Measurements from ENCODE around the gene APOE.
"Not testable (repeated sequence)": the region's sequence is repeated elsewhere in the genome, so short reads cannot be mapped to it uniquely, and the experiment has no call there.

APOE gene

DNA sequence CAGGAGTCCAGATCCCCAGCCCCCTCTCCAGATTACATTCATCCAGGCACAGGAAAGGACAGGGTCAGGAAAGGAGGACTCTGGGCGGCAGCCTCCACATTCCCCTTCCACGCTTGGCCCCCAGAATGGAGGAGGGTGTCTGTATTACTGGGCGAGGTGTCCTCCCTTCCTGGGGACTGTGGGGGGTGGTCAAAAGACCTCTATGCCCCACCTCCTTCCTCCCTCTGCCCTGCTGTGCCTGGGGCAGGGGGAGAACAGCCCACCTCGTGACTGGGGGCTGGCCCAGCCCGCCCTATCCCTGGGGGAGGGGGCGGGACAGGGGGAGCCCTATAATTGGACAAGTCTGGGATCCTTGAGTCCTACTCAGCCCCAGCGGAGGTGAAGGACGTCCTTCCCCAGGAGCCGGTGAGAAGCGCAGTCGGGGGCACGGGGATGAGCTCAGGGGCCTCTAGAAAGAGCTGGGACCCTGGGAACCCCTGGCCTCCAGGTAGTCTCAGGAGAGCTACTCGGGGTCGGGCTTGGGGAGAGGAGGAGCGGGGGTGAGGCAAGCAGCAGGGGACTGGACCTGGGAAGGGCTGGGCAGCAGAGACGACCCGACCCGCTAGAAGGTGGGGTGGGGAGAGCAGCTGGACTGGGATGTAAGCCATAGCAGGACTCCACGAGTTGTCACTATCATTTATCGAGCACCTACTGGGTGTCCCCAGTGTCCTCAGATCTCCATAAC, at the start of gene APOE:
Gene APOE (plus strand): TSS at position 360 of the 724 bp plus-strand sequence. CDS start 829 bp downstream, outside the sequence.
- DNase-seq = no peak

GRCh38 chr19:44856421-44857083, 49.0 kb upstream of the APOE start:
- no peak for DNase-seq

DNA sequence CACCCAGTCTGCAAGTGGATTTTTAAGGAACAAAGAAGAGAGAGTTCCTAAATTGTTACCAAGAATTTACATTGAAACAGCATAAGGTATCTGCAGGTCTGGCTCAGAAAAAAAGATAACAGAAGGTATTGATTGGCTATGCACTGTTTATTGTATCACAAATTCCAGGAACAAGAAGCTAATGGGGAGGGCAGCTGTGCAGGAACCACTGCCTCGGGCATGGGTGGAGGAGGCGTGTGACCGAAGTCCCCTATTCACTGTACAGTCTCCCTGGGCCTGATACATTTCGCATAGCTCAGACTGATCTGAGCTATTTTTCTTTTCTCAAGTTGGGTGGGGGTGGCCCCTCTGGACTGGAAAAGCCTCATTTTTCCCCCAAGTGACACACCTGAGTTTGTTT, 47.8 kb upstream of the APOE start:
- no peak for DNase-seq

DNA sequence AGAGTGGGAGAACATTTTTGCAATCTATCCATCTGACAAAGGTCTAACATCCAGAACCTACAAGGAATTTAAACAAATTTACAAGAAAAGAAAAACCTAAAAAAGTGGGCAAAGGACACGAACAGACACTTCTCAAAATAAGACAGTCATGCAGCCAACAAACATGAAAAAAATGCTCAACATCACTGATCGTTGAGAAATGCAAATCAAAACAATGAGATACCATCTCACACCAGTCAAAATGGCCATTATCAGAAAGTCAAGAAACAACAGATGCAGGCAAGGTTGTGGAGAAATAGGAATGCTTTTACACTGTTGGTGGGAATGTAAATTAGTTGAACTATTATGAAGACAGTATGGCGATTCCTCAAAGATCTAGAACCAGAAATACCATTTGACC, 44.0 kb upstream of the APOE start:
- DNase-seq = not testable (repeated sequence)

DNA sequence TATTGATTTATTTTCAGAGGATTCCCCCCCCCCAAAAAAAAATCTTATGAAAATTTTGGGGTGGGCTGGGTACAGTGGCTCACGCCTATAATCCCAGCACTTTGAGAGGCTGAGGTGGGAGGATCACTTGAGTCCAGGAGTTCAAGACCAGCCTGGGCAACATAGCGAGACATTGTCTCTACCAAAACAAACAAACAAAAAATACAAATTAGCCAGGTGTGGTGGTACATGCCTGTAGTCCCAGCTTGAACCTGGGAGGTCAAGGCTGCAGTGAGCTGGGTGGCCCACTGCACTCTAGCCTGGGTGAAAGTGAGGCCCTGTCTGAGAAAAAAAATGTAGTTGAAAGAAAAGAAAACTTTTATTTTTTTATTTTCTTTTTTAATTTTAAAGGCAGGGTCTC, 41.6 kb upstream of the APOE start:
- no peak for DNase-seq

- DNase-seq = no peak
These were observed 40.3 kb upstream of the APOE start for GRCh38 chr19:44865196-44865767.

GRCh38 chr19:44866664-44867063, 38.9 kb upstream of the APOE start:
- DNase-seq = no peak

GRCh38 chr19:44867578-44867977, 38.0 kb upstream of the APOE start:
- no peak for DNase-seq

DNA sequence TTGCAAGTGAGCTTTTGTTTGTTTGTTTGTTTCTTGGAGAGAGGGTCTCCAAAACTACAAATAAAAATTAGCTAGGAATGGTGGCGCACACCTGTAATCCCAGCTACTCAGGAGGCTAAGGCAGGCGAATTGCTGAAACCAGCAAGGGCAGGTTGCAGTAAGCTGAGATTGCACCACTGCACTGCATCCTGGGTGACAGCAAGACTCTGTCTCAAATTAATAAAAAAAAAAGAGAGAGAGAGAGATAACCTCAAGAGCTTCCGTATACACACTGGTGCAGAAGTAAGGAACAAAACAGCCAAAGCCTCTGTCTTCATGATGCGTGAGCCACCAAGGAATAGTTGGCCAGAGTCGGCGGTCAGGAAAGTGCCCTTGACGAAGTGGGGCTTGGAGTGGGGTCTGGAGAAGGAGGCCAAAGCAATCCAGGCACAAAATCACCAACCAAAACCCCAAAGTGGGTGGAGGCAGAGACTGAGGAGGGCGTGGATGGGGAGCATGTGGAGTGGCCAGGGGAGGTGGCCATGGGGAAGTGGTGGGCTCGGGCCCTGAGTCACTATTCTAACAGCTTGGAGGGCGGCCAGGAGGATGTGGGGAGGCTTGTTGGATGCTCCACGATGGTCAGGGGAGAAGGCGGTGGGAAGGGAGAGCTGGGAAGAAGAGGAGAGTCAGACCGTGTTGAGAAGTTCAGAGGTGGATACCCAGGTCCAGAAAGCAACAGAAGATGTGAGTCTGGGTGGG, 35.7 kb upstream of the APOE start:
- DNase-seq = no peak

GRCh38 chr19:44871809-44872208, 33.8 kb upstream of the APOE start:
- no peak for DNase-seq

GRCh38 chr19:44872661-44873060, 32.9 kb upstream of the APOE start:
- no peak for DNase-seq

DNA sequence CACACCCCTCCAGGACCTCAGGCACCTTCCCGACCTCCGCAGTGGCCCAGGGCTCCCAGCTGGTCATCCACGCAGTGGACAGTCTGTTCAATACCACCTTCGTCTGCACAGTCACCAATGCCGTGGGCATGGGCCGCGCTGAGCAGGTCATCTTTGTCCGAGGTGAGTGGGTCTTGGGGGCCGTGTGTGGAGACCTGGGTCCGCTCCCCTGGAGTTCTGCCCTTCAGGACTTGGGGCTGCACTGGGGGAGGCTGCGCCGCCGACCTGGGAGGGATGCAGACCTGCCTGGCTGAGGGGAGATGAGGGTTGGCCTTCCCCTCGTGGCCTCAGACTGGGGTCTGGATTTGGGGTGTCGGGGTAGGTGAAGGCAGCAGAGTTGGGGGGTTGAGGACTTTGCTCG, 31.3 kb upstream of the APOE start:
- no peak for DNase-seq

GRCh38 chr19:44875666-44876451, 29.7 kb upstream of the APOE start:
- DNase-seq = no peak

- DNase-seq = no peak
These were observed 28.6 kb upstream of the APOE start for GRCh38 chr19:44876930-44877535.

DNA sequence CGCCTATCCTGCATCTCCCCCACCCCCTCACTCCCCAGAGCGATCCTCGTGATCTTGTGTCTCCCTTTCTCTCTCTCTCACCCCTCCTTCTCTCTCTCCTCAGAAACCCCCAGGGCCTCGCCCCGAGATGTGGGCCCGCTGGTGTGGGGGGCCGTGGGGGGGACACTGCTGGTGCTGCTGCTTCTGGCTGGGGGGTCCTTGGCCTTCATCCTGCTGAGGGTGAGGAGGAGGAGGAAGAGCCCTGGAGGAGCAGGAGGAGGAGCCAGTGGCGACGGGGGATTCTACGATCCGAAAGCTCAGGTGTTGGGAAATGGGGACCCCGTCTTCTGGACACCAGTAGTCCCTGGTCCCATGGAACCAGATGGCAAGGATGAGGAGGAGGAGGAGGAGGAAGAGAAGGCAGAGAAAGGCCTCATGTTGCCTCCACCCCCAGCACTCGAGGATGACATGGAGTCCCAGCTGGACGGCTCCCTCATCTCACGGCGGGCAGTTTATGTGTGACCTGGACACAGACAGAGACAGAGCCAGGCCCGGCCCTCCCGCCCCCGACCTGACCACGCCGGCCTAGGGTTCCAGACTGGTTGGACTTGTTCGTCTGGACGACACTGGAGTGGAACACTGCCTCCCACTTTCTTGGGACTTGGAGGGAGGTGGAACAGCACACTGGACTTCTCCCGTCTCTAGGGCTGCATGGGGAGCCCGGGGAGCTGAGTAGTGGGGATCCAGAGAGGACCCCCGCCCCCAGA, 27.3 kb upstream of the APOE start:
- DNase-seq = no peak

- DNase-seq = no peak
These were observed 26.1 kb upstream of the APOE start for GRCh38 chr19:44879309-44880065.

GRCh38 chr19:44882063-44882462, 23.5 kb upstream of the APOE start:
- no peak for DNase-seq

DNA sequence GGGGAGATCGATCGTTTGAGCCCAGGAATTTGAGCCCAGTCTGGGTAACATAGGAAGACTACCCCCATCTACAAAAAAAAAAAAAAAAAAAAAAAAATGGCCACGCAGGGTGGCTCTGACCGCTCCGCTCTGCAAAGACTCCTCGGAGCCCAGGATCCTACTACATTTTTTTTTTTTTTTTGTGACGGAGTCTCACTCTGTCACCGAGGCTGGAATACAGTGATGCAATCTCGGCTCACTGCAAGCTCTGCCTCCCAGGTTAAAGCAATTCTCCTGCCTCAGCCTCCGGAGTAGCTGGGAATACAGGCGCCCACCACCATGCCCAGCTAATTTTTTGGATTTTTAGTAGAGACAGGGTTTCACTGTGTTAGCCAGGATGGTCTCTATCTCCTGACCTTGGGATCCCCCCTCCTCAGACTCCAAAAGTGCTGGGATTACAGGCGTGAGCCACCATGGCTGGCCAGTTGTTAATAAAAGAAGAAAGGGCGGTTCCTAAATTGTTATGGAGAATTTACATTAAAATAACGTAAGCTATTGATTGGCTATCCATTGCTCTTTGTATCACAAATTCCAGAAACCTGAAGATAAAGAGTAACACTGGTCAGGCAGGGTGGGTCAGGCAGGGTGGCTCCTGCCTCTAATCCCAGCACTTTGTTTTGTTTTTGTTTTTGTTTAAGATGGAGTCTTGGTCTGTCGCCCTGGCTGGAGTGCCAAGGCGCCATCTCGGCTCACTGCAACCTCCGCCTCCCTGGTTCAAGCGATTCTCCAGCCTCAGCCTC, 22.8 kb upstream of the APOE start:
- DNase-seq = not testable (repeated sequence)

GRCh38 chr19:44883922-44884321, 21.7 kb upstream of the APOE start:
- DNase-seq = no peak

- no peak for DNase-seq
These were observed 21.0 kb upstream of the APOE start for GRCh38 chr19:44884566-44884965.

All from activated CD4-positive, alpha-beta T cell treated with anti-CD3 and anti-CD28 coated beads for 1 hour (primary cell).